Keratinocyte (primary cell): ENCODE data around the gene TNP1. TPM values are rescaled to one million over a fixed set of nuclear protein-coding genes. Genes with fewer than 3 reads are reported as not detected.

Source experiments
- DNase-seq: peaks from one replicate; pipeline ENCODE4 v3.0.0-alpha.2; 2011; ENCODE audit warnings: low read depth, missing footprints, low spot score
- FAIRE-seq: peaks from 2 replicates; lab custom pipeline; 2011; peaks lifted over from hg19 to GRCh38; lab: Jason Lieb, UNC
- H2AFZ ChIP-seq: 2 replicates; pipeline ENCODE4 v1.6.0; 2012; ENCODE audit warnings: low read length, control low read depth, inconsistent platforms; ENCODE audit not compliant: control insufficient read depth
- H3K27ac ChIP-seq: 2 replicates; pipeline ENCODE4 v1.5.1; 2011; ENCODE audit warnings: low read length; ENCODE audit not compliant: control insufficient read depth, insufficient read depth
- H3K27me3 ChIP-seq: 3 replicates; pipeline ENCODE4 v1.6.0; 2011; ENCODE audit warnings: low read length; ENCODE audit not compliant: control insufficient read depth, insufficient read depth; ENCODE audit errors: extremely low read depth
- H3K36me3 ChIP-seq, 2 experiments: 2 replicates in 1 of 2; 3 replicates in 1 of 2; pipeline ENCODE4 v1.5.1; 2011; ENCODE audit warnings: low read length in 2 of 2, mild to moderate bottlenecking in 1 of 2; ENCODE audit not compliant: control insufficient read depth in 2 of 2, insufficient read depth in 2 of 2; ENCODE audit errors: extremely low read depth in 1 of 2
- H3K4me1 ChIP-seq: 3 replicates; pipeline ENCODE4 v1.5.1; 2011; ENCODE audit warnings: low read length; ENCODE audit not compliant: control insufficient read depth, insufficient read depth; ENCODE audit errors: extremely low read depth
- H3K4me2 ChIP-seq: 3 replicates; pipeline ENCODE4 v1.6.0; 2011; ENCODE audit warnings: low read depth, low read length; ENCODE audit not compliant: control insufficient read depth, insufficient read depth; ENCODE audit errors: extremely low read depth
- H3K4me3 ChIP-seq, 3 experiments: fragments of 200-600 bp in 1 of 3; sonication (generic) in 1 of 3; 2 replicates in 2 of 3; 3 replicates in 1 of 3; pipeline ENCODE4 v1.5.1; 2011 to 2016; ENCODE audit warnings: low read length in 3 of 3, mild to moderate bottlenecking in 3 of 3, control low read depth in 2 of 3, inconsistent platforms in 1 of 3, low read depth in 1 of 3, mixed read lengths in 1 of 3, mixed run types in 1 of 3, moderate library complexity in 1 of 3; ENCODE audit not compliant: control insufficient read depth in 2 of 3, insufficient read depth in 2 of 3; ENCODE audit errors: extremely low read depth in 1 of 3
- H3K79me2 ChIP-seq: 2 replicates; pipeline ENCODE4 v1.6.0; 2012; ENCODE audit warnings: low read length; ENCODE audit not compliant: control insufficient read depth, insufficient read depth
- H3K9ac ChIP-seq: 3 replicates; pipeline ENCODE4 v1.6.0; 2011; ENCODE audit warnings: low read length; ENCODE audit not compliant: control insufficient read depth, insufficient read depth; ENCODE audit errors: extremely low read depth
- H3K9me1 ChIP-seq: 3 replicates; pipeline ENCODE4 v1.6.0; 2011; ENCODE audit warnings: low read length; ENCODE audit not compliant: control insufficient read depth, insufficient read depth; ENCODE audit errors: extremely low read depth
- H3K9me3 ChIP-seq: 2 replicates; pipeline ENCODE4 v1.5.1; 2012; ENCODE audit warnings: low read depth, low read length; ENCODE audit not compliant: control insufficient read depth
- H4K20me1 ChIP-seq: 3 replicates; pipeline ENCODE4 v1.6.0; 2011; ENCODE audit warnings: low read length; ENCODE audit not compliant: control insufficient read depth, insufficient read depth; ENCODE audit errors: extremely low read depth
- CTCF ChIP-seq, 3 experiments: IDR thresholded peaks in 1 of 3; conservative IDR thresholded peaks in 1 of 3; optimal IDR thresholded peaks in 1 of 3; 2 replicates in 2 of 3; 3 replicates in 1 of 3; pipeline versions ENCODE3 to v1.5.1; 2011; ENCODE audit warnings: low read length in 3 of 3, mild to moderate bottlenecking in 3 of 3, moderate library complexity in 2 of 3, control low read depth in 1 of 3, inconsistent platforms in 1 of 3; ENCODE audit not compliant: insufficient read depth in 2 of 3; ENCODE audit errors: extremely low read depth in 1 of 3
- EZH2 ChIP-seq: IDR thresholded peaks from one replicate; pipeline ENCODE4 v1.6.1; 2012; ENCODE audit warnings: inconsistent platforms, mild to moderate bottlenecking, low read length, moderate library complexity
- dilution Hi-C: fragments of 300-500 bp; cut with MboI; formaldehyde crosslinking; loops from one replicate; pipeline ENCODE4 v1.7.0; 2020; ENCODE audit warnings: low sequenced_read_pairs; ENCODE audit not compliant: extremely low pct_ligation_motif_present
- polyA plus RNA-seq, 5 experiments: library from polyadenylated mRNA; depleted of rRNA in 3 of 5; stranded (reverse) in 3 of 5; stranded (forward) in 1 of 5; unstranded in 1 of 5; fragments of >200 nt; gene quantifications; 1 replicate in 1 of 5; 2 replicates in 3 of 5; 3 replicates in 1 of 5; pipeline versions ENCODE4 v1.2.1 to v1.2.3, GENCODE V29; 2011 to 2012; ENCODE audit warnings: missing spikeins in 2 of 5, low read depth in 1 of 5, low replicate concordance in 1 of 5

Gene TNP1
- polyA plus RNA-seq, 1 donor (not counting 4 experiments of a cell fraction or from before 2014, with no cell fraction given), result not detected

GRCh38 chr2:216884347-216884746 lies 24.5 kb upstream of the TNP1 start:
- Histone ChIP-seq H3K4me1 (no peaks in the 10 kb centered on the region), H3K79me2 (no peaks in the 10 kb centered on the region), H3K9me1 (no peaks in the 10 kb centered on the region), H3K4me3 (no peak overlapping the region), H3K27me3 (peaks cover 3% of the 10 kb centered on the region), H3K4me2 (no peak overlapping the region), H4K20me1 (no peaks in the 10 kb centered on the region), H3K36me3 (no peaks in the 10 kb centered on the region), H2AFZ (no peak overlapping the region), H3K9me3 (no peaks in the 10 kb centered on the region), H3K27ac (no peak overlapping the region), H3K9ac (no peak overlapping the region)
- TF ChIP-seq CTCF (optimal IDR thresholded peaks at IDR 0.05 in 1 of 3, IDR thresholded peaks at IDR 0.05 in 1 of 3, conservative IDR thresholded peaks at IDR 0.05 in 1 of 3; ENCODE audit: extremely low read depth in 1 of 3, insufficient read depth in 2 of 3, low read length in 3 of 3), result no peak
- no peak for TF ChIP-seq EZH2
- no peak for FAIRE-seq
- no peak for DNase-seq
- dilution Hi-C loops, result no loop called here

- Histone ChIP-seq H3K4me2 (no peak overlapping the region), H3K36me3 (no peaks in the 10 kb centered on the region), H3K27me3 (peaks cover 3% of the 10 kb centered on the region), H3K9ac (no peak overlapping the region), H4K20me1 (no peaks in the 10 kb centered on the region), H3K4me1 (no peaks in the 10 kb centered on the region), H3K27ac (no peak overlapping the region), H3K4me3 (no peak overlapping the region), H3K9me1 (no peaks in the 10 kb centered on the region), H3K9me3 (no peaks in the 10 kb centered on the region), H2AFZ (no peak overlapping the region), H3K79me2 (no peaks in the 10 kb centered on the region)
- dilution Hi-C loops, result no loop called here
- FAIRE-seq (no peak), DNase-seq (no peak)
- TF ChIP-seq EZH2, result no peak
- TF ChIP-seq CTCF (optimal IDR thresholded peaks at IDR 0.05 in 1 of 3, IDR thresholded peaks at IDR 0.05 in 1 of 3, conservative IDR thresholded peaks at IDR 0.05 in 1 of 3; ENCODE audit: extremely low read depth in 1 of 3, insufficient read depth in 2 of 3, low read length in 3 of 3), result no peak
Observed at GRCh38 chr2:216882876-216883275, 23.0 kb upstream of the TNP1 start.
